Astrocyte of the cerebellum (primary cell): ENCODE results near the gene OR10G2.

ENCODE experiments used
- DNase-seq: peaks from one replicate; pipeline ENCODE4 v3.0.0-alpha.2; 2011; ENCODE audit warnings: low read depth
- H3K4me3 ChIP-seq: 2 replicates; pipeline ENCODE4 v1.5.1; 2011; ENCODE audit warnings: mild to moderate bottlenecking, low read depth, low read length, moderate library complexity
- CTCF ChIP-seq: IDR thresholded peaks from 2 replicates; pipeline ENCODE4 v1.5.1; 2012; ENCODE audit warnings: low read length, low read depth, moderate library complexity, mild to moderate bottlenecking; ENCODE audit errors: missing control alignments
- in situ Hi-C: cut with HindIII; loops from 2 replicates; pipeline ENCODE4 v1.10.0; 2017; ENCODE audit warnings: low sequenced_read_pairs

OR10G2 gene

GRCh38 chr14:21589317-21589716, 45.4 kb downstream of the OR10G2 start:
- DNase-seq: no peak
- TF ChIP-seq CTCF: no peak
- in situ Hi-C loops: no loop called here
- H3K4me3 ChIP-seq: no peak overlapping the region
